TTC549 (cell line): ENCODE results near the gene CD247.

Source experiments
- FAIRE-seq: peaks from 2 replicates; lab custom pipeline; 2012; peaks lifted over from hg19 to GRCh38; lab: Jason Lieb, UNC

The CD247 gene

DNA sequence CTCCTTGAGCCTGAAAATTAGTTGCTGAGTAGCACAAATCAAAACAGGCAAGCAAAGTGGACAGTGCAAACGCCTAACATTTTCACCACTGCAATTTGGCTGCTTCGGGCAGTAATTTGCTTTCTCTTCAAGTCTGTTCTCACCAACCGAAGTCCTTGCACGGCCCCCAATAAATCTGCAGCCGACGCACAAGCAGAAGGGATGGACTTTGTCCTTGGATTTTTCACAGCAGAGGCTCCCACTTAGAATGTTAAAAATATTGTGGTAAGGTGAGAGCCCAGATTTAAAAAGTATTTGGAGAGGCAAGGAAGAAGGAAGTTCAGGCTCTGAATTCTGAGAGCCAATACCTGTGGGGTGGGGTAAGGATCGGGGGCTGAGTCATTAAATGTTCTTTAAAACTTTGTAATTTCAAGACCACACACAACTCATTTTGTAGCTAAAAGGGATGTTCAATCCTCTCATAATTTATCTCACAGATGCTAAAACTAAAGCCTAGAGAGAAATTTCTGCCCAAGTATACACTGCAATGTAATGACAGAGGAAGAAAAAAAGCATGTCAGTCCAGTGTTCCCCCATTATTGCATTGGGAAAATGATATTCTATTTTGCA, 6.2 kb downstream of the CD247 start:
- no peak for FAIRE-seq

DNA sequence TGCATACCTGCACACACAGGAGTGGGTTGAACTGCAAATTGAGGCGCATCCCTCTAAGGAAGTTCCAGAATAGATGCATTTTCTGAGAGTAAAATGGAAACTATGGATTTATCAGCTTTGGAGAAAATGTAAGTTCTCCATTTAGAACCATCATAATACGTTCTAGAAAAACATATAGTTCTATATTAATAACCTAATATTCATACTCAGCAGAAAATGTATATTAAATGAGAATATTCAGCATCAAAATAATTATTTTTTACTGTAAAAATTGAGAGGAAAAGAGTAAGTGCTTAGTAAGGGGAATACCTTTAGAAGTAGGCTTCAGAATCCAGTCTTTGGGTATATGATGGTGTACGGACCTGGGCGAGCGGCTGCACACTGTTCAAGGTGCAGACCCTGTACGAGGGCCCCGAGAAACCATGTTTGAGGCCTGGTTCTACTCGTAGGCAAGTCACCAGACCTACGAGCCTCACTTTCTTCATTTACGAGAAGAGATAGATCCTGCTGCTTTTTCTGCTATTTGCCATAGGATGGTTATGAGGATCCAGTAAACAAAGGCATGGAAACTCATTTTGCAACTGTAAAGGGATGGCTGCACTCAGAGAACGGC, 6.8 kb downstream of the CD247 start:
- no peak for FAIRE-seq

DNA sequence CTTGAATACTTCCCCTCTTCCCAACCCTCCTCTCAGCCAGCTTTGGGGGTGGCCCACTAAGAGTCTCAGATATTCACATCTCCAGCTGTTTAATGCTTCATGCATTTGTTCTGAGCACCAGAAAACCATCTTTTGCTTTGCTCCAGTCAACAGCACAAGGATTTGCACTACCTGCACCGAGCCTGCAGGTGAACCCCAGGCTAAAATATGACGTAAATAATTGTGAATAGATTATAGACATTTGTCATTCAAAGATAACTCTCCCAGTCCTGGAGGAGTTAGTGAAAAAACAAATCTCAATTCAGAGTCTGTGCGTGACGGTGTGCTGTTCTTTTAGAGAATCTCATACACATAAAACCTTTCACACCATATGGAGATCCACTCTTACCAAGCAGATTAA, 7.4 kb downstream of the CD247 start:
- no peak for FAIRE-seq

DNA sequence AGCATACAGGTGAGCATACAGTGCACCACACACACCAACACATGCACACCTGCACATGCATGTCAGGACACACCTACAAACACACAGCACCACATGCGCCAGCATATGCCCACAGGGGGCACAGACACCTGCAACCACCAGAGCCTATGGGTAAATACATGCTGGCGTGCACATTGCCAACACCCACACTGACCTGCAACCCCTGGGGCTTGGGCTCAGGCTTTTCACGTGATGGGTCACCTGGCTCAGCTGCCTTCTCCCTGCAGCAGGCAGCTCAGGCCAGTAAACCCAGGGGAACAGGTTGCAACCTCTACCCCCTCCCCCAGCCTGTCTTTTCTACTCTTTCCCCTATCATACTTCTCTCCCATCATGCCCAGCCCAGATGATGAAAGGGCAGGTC, 8.1 kb downstream of the CD247 start:
- no peak for FAIRE-seq

DNA sequence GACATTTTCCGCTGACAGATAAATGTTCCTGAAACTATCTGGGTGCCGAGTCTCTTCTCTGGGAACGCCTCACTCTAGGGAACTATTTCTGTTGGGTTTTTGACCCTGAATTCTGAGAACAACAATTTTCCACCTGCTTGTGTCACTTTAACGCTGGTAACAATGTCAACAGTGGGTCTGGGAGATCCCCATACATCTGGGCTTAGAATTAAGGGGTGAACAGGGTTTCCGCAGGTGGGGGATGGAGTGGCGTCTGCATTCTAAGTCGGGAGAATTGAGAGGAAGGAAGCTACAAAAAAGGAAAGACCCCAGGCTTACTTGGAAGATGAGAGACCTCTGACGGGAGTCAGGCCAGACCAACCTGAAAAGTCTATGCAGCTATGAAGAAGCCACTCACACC, 8.7 kb downstream of the CD247 start:
- no peak for FAIRE-seq

DNA sequence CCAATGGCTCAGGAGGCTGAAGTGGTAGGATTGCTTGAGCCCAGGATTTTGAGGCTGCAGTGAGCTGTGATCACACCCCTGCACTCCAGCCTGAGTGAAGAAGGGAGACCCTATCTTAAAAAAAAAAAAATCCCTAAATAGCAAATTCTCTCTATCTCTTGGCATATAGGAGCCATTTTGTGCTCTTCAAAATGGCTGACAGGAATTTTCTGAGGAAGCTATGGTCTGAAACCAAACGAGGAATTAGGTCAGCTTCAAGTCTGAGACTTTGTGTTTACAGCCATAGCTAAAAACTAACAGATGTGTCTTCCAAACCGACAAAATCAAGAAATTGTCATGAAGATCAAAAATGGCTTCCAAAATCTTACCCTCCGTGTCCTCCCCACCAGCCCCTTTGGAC, 10.6 kb downstream of the CD247 start:
- no peak for FAIRE-seq

DNA sequence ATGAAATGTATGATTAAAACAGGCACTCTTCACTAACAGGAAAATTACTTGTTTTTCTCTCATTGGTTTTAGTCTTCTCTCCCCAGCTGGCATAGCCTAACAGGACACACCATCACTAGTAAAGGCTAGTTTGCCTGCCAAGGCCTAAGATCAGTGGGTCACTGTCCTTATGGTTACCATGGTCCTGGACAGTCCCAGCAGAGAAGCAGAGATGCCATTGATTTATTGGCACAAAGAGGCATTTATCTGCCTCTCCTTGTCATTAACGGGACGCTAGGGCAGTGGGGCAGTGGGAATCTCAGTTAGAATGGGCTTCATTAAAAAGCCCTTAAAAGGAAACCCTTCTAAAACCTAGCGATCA, 13.9 kb downstream of the CD247 start:
- FAIRE-seq: no peak

DNA sequence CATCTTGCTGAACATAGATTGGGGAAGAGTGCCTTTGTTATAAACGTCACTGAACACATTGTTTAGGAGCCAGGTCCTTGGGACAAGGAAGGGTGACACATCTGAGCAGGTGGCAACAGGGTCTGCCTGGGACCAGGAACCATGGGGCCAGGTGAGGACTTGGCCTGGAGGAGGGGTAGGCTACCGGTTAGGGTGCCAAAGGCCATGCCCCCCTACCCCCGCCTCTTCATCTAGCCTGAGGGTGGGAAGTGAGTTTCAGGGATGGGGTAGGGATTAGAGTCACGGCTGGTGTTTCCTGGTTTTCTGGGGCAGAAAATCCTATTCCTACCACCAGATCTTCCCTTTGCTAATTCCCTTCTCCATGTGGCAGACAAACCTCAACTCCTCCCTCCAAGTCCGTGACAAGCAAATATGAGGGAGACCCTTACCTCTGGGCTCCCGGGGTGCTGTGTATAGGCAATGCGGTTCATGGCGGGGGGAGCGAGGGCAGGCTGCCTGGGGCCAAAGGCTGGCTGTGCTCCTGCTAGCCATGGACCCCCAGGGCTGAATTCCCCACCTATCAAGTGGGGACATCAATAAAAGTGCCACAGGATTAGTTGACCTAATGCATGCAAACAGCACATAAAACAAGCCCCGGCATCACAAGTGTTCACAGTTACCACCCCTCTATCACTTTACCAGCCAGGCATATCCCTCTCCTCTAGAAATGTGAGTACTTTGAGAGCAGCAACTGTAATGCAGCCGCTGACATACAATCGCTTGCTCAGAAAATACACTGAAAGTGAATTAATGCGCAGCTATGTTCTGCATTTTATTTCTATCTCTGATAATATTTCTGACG, 14.5 kb downstream of the CD247 start:
- FAIRE-seq: no peak

DNA sequence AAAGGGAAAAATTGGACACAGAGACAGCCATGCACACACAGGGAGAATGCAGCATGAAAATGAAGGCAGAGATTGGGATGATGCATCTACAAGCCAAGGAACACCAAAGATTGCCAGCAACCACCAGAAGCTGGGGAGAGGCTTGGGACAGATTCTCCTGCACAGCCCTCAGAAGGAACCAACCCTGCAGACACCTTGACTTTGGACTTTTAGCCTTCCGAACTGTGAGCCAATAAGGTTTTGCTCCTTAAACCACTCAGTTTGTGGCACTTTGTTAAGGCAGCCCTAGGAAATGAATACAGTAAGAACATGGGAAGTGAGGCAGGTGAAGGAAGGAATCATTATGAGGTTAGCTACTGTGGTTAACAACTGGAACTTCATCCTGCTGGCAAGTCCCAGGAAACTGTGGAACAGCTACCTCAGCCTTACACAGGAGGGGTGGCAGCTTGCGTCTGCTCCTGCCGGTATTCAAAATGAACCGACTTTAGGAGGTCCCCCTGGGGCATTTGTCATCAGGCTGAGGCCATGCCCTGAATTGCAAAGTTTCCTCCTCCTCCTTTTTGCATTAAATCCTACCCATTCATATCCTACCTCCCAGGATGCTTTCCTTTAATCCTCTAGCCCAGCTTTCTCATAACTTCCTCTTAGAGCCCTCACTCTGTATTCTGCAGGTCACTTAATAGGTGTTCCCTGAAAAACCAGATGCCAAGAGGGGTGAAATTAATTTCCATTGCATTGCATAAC, 15.4 kb downstream of the CD247 start:
- FAIRE-seq: no peak

DNA sequence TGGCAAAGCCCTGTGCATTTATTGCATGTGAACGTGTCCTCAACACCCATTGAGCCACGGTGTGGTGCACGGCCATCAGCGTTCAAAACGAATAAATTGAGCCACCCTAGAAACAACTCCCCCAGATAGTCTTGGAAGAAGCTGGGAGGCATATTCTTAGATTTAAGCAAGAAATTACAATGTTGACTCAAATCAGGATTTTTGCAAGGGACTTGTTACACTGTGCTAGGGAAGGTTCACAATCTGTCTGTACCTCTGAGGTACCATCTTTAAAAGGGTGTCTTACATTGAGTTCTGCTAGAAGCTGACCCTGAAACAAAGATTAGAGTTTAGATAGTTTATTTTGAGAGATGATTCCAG, 16.2 kb downstream of the CD247 start:
- no peak for FAIRE-seq

DNA sequence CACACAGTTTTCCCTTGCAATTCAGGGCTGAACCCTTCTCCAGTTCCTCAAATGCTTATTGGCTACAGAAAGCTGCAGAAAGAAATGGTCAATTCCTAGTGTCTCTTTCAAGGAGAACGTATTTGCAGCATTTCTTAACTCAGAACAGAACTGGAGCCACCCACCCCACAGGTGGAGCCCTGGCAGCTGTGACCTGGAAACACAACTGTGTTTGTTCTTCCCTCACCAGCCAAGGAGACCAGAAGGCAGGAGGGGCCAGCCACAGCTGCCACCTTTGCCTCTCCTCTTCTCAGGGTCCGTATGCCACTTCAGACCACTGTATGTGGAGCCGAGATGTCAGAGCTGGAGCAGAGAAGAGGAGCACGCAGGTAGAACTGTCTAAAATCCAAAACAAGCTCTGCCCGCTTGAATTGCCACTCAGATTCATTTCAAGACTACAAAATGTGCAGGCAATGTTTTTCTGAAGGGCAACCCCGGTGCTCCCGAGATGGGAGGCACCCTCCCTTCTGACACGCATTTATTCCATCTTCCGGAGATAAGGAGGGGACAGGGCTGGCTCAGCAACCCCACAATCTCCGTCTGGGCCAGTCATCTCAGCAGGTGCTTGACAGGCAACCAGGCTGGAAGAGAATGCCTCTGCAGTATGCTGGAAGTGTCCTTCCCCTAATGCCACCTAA, 16.7 kb downstream of the CD247 start:
- no peak for FAIRE-seq

DNA sequence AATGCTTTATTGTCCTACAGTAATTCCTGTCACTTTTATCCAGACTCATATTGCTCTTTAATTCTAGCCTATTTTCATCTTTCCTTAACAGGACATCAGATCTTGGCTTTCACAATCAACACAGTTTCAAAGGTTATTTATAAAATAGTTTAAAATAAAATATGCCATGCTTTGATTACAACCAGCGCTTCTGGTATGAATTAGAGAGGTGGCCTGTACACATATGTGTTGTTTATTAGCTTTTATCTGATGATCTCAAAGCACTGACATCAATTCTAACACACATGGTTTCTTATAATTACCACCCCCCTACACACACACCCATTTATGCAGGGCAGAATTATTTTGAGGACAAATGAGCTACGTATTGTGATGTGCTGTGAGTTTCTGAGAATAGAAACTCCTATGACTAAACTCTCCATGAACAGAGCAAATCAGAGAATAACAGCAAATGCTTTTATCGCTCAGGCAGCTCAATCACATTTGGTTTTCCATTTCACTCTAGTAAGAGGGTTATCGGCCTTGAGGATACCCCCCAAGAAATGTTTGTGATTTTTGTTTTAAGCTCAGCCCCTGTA, 18.0 kb downstream of the CD247 start:
- FAIRE-seq: no peak

DNA sequence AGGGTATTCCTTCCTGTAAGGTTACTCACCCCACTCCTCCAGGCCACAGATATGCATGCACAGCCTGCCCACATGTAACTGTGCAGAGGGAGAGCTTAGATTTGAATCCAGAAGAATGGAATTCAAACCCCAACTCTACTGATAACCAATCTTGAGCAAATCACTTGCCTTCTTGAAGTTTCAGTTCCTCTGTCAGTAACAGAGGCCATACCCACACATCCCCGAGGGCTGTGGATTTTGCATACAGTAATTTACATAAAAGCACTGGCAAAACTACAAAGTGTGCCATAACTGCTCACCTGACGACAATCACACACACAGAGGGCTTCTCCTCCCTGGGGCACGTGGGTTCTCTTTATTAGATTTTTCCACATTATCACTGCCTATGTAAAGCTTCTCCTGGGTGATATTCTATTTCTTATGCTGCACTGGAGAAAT, 18.6 kb downstream of the CD247 start:
- FAIRE-seq: no peak

DNA sequence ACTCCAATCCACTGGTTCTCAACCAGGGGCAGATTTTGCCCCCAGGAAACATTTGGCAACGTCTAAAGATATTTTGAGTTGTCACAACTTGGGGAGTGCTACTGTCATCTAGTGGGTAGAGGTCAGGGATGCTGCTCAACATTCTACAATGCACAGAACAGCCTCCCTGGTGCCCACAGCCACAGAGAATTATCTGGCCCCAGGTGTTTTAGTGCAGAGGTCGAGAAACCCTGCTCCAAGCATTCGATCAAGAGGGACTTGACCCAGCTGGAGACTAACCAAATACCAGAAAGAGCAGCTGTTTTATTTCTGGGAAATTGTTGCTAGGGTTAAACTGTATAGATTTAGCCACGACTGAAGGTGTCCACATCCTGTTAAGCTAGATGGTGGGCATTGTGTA, 19.2 kb downstream of the CD247 start:
- no peak for FAIRE-seq

DNA sequence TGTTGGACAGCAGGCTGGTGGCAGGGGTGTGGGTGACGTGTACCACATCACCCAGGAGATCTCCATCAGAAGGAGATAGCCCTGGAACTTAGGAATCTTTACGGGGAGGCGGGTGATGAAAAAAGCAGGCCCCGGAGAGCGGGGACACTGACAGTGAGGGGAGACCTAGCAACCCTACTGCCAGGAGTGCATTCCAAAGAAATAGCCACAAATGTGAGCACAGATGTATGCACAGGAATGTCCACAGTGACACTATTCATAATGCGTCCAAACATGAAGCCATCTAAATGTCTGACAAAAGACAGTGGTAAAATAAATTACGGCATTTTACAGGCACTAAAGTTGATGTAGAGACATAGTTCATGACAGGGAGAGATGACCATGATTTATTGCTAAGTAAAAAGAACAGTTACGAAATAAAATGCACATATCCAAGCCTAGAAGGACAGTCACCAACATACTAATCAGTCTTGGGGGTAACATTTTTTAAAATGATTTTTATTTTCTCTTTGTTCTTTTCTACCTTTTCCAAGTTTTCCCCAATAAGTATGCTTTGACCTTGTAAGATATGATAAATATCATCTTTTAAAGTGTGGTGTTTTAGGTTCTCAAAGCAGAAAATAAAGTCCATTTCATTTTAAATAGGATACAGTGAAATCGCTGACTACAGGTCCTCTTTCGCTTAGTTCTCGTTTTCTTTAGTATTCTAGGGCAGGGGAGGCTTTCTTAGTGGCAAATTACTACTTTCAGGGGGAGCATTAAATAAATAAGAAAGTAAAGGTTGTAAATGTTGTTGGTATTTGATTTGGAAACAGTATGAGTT, 21.3 kb downstream of the CD247 start:
- peak; percentile 3 for FAIRE-seq

DNA sequence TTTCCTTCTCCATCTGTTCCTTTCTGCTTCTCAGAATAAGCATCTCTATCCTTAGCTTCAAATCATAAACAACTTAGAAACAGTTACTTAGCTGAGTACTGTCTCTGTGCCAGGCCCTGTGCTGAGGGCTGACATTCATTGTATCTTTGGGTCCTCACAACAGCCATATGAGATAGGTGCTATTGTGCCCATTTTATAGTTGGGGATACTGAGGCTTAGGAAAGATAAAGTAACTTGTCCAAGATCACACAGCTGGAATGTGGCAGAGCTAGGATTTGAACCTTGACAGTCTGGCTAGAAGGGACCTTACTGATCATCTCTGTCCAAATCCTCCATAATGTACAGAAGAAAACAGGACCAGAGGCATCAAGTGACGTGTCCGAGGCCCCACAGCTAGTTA, 25.0 kb downstream of the CD247 start:
- no peak for FAIRE-seq

DNA sequence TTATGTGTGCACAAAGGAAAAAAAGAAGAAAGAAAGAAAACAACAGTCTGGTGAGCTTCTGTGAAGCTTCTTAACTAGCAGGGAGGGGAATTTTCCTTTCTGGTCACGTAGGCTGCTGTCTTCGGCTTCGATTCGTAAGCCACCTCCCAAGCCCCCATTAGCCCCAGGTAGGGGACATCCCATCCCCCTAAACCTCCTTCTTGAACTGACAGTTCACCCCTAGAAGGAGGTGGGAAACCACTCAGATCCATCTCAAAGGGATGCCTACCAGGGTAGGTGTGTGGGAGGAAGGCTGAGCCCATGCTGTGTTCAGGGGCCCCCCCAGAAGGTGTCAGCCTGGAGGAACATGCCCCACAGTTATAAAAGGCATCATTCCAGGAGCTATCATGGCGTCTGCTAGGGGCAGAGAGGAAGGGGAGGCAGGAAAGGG, 25.8 kb downstream of the CD247 start:
- no peak for FAIRE-seq

DNA sequence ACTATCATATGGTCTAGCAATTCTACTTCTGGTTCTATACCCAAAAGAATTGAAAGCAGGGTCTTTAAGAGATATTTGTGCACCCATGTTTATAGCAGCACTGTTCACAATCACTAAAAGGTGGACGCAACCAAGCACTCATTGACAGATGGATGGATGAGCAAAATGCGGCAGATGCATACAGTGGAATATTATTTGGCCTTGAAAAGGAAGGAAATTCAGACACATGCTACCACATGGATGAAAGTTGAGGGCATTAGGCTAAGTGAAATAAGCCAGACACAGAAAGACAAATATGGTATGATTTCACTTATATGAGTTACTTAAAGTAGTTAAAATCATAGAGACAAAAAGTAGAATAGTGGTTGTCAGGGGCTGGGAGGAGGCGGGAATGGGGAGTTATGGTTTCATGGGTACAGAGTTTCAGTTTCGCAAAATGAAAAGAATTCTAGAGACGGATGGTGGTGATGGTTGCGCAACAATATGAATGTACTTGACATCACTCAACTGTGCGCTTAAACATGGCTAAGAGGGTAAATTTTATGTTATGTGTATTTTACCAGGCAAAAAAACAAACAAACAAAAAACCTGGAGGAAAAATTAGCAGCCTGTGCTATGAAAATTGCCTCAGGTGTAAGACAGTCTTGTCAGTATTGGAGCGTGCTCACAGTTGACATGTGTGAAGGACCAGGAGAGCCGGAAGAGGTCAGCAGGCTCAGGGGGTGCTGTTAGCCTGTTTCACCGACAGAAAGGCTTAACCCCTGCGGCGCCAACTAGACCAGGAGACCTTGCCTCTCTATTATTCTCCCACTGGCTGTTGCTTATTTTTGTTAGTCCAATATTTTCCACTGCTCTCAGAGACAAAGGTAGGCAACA, 26.5 kb downstream of the CD247 start:
- no peak for FAIRE-seq

DNA sequence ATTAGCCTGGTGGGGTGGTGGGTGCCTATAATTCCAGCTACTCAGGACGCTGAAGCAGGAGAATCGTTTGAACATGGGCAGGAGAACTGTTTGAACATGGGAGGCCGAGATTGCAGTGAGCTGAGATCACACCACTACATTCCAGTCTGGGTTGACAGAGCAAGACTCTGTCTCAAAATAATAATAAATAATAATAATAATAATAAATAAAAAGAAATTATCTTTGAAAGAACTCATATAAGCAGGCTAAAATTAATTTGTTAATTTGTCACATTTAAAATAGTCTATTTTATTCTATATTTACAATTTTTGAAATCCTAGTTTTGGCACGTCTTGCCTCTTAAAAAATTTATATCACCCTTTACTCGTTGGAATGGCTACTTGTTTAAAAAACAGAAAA, 27.6 kb downstream of the CD247 start:
- FAIRE-seq: peak; percentile 15
